Smooth muscle cell of the brain vasculature (primary cell): ENCODE measurements around the gene HPCAL1.
A peak's percentile ranks its signal among the peaks of the same experiment; 100 is the strongest.

Source experiments
- DNase-seq: peaks from one replicate; pipeline ENCODE4 v3.0.0-alpha.2; 2012; ENCODE audit warnings: low read depth, low spot score

The HPCAL1 gene

DNA sequence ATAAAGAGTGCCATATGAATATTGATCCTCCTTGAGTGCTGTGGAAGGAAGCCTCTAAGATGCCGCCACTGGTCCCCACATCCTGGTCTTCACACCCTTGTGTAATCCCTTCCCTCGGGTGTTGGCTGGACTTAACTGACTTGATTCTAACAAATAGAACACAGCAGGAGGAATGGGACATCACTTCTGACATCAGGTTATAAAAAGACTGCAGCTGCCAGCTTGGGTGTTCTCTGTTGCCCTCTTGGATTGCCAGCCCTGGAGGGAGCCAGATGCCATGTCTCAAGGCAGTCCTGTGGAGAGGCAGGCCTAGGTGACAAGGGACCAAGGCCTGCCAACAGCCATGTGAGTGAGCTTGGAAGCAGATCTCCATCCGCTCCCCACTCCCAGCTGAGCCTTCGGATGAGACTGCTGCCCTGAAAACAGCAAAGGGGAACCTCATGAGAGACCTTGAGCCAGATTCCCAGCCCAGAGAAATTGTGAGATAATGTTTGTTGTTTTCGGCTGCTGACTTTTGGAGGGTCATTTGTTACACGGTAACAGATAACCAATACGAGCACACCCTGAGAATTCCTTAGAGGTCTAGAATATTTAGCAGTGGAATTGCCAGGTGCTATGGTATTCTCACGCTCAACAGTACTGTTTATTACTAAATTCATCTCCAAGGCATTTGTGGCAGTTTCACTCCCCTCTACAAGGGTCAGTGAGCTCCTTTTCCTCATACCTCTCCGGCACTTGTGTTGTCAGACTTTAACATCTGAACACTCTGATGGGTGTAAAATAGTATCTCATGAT is 32.5 kb downstream of the HPCAL1 start:
- DNase-seq = no peak

GRCh38 chr2:10336283-10336682 is 33.6 kb downstream of the HPCAL1 start:
- DNase-seq = no peak

- DNase-seq = no peak
Measured at GRCh38 chr2:10337449-10338269, 35.0 kb downstream of the HPCAL1 start.

DNA sequence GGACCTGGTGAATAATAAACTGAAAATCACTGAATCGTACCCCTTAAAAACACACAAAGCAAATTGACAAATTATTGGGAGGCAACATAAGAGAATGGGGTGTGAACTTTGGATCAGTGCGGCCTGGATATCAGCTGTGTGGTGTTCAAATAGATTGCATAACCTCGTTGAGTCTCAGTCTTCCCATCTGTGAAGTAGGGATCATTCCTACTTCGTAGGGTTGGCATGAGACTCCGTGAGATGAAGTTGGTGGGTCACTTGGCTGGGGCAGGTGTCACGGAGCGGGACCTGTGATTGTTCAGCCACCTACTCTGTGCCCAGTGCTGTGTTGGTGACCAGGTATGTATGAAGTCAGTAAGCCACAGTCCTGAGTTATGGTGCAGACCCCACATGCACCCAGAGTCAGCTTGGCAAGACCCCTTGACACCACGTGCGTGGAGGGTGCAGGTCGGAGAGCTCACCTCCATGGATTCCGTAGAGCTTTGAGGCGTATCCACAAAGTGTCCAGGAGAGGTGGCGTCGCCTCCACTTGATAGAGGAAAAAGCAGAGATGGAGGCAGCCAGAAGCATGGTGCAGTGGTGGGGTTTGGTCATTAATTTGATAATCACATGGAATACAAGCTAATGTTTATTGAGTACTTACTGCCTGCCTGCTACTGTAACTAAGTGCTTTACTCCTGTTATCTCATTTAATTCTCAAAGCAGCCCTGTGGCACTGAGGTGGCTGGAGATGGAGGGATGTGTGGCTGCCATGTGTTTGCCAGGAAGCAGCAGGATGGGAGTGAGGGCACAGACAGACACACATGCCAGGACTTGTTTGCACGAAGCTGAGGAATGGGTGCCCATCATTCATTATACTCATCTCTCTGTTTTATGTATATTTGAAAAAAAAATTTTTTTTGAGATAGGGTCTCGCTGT is 35.8 kb downstream of the HPCAL1 start:
- DNase-seq = no peak

DNA sequence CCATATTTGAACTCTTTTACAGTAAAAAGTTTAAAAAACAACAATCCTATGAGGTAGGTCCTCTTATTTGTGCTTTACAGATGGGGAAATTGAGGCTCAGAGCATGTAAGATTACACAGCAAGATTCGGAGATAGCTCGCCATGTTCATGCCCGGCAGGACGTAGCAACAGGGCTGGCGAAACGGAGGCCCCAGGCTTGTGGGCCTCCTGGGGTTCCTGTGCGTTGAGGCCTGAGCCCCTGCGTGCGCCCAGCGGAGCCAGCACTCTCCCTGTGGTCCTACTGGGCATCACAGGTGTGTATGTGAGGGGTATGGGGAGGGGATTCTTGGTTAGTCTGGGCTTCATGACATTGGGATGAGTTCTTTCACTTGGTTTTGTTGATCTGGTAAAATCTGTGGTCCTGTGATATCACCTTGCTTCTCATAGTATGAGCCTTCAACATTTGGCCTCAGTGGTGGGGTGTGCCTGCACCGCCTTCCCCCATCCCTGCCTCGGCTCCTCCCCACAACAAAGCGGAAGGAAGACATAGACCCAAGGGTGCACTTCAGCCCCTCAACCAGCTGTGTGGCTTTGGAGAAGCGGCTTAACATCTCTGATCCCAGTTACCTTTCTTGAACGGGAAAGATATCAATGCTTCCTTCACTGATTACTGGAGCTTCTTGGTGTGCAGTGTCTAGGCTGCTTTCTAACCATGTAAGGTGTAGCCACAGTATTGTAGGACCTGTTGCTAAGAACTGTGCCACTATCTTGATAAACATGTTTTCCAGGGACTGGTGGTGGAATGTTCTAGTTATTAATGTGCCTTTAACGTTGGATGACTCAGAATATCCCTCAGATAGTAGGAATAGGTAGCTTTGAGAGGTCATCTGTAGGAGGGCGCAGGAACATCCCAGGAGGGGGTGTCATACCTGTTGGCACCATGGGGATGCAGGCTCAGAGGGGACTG is 37.2 kb downstream of the HPCAL1 start:
- no peak for DNase-seq

DNA sequence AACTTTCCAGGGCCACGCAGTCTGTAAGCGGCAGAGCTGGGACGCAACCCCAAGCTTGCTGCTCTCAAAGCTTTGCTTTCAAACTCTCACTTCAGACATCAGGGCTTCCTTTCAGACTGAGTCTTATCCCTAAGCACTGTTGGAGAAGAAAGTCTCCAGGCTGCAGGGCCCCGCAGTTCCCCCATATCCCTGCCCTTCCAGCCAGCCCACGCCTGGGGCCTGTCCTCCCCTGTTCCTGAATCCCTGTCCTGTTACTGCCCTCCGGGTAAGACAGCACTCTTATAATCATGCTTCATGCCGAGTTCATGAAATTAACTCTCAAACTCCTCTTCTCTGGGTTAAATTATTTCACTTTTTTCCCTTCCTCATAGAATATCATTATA is 37.9 kb downstream of the HPCAL1 start:
- DNase-seq = no peak

GRCh38 chr2:10341193-10341592 is 38.5 kb downstream of the HPCAL1 start:
- no peak for DNase-seq

DNA sequence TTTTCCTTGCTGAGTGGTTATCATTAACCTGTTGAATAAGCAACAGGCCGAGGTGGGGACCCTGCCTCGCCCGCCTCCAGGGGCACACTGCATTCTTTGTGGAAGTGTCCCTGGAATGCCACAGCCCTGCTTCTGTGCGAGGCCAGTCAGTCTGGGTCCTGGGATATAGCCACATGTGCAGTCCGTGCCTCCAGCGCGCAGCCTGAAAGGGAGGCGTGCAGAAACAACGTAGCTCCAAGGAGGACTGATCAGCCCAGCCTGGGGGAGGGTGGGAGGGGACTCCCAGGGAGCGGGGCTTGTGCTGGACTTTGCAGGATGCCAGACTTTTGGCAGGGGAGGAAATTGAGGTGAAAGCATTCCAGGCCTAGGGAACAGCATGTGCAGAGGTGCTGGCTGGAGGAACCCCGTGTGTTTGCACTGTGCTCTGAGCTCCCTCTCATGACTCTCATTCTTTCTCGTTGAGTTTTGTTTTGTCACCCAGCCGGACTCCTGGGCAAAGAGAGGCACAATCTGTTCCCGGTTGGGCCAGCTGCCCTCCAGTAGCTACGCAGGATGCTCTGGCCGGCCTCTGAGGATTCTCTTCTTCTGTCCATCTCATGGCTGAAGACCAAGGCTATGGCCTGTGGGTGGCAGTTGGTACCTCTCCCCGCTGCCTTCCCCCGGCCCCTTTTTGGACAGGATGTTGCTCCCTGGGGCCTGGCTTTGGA is 39.7 kb downstream of the HPCAL1 start:
- DNase-seq = peak; percentile 32

DNA sequence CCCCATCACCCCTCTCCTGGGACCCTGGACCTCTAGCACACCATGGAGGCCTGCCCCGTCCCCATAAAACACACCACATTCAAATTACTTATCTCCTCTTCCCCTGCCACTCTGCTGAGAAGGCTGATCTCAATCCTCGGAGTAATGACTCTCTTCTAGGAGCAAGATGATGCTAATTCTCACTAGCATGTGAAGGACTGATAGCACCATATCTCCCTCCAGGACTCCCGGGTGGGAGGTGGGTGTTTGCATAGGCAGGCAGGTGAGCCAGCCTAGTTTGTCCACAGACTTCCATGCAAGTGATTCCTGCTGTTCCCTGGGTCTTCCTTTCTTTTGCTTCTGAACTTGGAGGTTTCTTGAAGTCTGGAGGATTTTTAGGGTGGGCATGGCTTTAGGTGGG is 40.5 kb downstream of the HPCAL1 start:
- no peak for DNase-seq

GRCh38 chr2:10343658-10344057 is 41.0 kb downstream of the HPCAL1 start:
- DNase-seq = no peak

GRCh38 chr2:10344105-10345066 is 41.7 kb downstream of the HPCAL1 start:
- no peak for DNase-seq

DNA sequence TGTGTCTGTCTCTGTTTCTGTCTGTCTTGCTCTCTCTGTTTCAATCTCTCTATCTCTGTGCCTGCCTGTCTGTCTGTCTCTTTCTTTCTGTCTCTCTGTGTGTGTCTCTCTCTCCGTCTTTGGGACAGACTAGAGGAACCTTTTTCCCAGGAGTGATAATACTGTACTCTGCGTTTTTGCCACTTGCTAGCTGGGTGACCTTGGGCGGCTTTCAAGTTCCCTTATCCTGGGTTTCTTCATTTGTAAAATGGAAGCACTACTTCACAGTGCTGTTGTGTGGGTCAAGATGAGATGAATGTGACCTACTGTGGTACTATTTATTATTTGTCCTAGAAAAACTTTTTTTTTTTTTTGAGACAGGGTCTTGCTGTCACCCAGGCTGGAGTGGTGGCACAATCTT is 42.4 kb downstream of the HPCAL1 start:
- DNase-seq = no peak

DNA sequence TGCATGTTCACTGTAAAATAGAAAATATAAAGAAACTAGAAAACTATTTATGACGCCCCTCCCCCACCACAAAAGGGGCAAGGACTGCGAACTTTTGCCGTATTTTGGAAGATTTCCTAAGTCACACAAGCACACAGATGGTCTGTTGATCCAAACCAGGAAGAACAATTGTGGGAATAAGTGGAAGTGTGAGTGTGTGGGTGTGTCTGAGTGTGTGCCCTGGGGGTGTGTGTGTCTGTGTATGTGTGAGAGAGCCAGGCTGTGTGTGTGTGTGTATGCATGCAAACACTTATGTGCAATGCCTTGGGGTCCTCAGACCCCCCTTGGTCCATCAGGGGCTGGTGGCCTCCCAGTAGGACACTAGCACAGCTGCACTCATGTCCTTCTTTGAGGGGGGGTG is 43.1 kb downstream of the HPCAL1 start:
- no peak for DNase-seq

GRCh38 chr2:10346929-10347561 is 44.3 kb downstream of the HPCAL1 start:
- DNase-seq = no peak

DNA sequence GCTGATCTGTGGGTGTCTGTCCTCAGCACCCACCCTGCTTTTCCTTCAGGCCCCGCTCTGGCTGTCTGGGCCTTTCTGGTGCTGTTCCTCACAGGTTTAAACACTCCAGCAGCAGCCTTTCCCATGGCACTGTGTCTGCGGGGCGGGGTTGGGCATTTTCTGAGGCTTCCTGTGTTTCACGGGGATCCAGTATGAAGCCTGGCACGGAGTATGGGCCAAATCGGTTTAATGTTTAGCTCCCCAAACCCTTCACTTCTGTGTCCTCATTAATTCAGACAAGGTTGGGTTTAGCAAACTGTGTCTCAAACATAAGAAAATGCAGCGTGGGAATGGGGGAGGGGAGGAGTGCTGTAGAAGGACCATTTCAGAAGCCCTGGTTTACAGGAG is 44.9 kb downstream of the HPCAL1 start:
- no peak for DNase-seq

DNA sequence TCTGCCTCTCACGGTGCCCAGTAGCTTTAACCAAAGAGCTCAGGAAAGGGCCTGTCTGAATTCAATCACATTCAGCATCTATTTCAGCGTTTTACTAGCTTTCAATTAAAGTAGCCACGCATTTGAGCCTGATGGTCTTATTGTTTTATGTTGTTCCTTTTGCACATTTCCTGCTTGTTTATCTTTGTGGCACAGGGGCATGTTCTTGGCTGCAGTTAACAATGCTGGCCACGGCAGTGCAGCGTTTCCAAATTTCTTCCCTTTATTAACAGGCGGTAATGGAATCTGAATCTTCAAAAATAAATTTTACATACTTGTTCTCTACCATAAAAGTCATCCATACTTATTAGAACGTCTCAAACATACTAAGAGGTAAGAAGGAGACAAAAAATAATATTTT is 46.2 kb downstream of the HPCAL1 start:
- no peak for DNase-seq

DNA sequence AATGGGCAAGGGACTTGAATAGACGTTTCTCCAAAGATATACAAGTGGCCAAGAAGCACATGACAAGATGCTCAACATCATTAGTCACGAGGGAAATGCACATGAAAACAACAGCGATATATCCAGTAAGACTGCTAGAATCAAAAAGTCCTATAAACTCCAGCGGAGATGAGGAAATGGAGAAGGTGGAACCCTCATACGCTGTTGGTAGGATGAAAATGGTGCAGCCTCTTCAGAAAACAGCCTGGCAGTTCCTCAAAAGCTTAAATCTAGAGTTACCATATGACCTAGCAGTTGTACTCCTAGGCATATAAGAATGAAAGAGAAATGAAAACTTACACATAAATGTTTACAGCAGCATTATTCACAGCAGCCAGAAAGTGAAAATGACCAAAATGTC is 48.1 kb downstream of the HPCAL1 start:
- no peak for DNase-seq

- no peak for DNase-seq
Measured at GRCh38 chr2:10352361-10352760, 49.7 kb downstream of the HPCAL1 start.

- no peak for DNase-seq
Measured at GRCh38 chr2:10352972-10353371, 50.3 kb downstream of the HPCAL1 start.
